Esophagus muscularis mucosa (tissue), 4 donors: ENCODE results near the gene ZC3H14. TPM values are rescaled to one million over a fixed set of nuclear protein-coding genes. Genes with fewer than 3 reads are reported as not detected.

Experiments
- DNase-seq: peaks from one replicate; pipeline ENCODE4 v3.0.0-alpha.2; 2017; ENCODE audit errors: extremely low spot score
- H3K27ac ChIP-seq, 4 donors: fragments of 200-600 bp; sonication (generic); replicated peaks in 1 of 4; 1 replicate in 3 of 4; 2 replicates in 1 of 4; pipeline ENCODE4 v1.5.1; 2016 to 2019; ENCODE audit warnings: mild to moderate bottlenecking in 1 of 4
- H3K27me3 ChIP-seq, 4 donors: fragments of 200-600 bp; sonication (generic); one replicate each; pipeline versions ENCODE4 v1.5.1 to v1.6.0; 2016 to 2019
- H3K36me3 ChIP-seq, 4 donors: fragments of 200-600 bp; sonication (generic); one replicate each; pipeline ENCODE4 v1.5.1; 2016 to 2019
- H3K4me1 ChIP-seq, 4 donors: fragments of 200-600 bp; sonication (generic); one replicate each; pipeline ENCODE4 v1.5.1; 2016 to 2019
- H3K4me3 ChIP-seq, 4 donors: fragments of 200-600 bp; sonication (generic); 1 replicate in 2 of 4; 2 replicates in 2 of 4; pipeline ENCODE4 v1.5.1; 2016 to 2019; ENCODE audit warnings: mild to moderate bottlenecking in 4 of 4, moderate library complexity in 1 of 4
- H3K9me3 ChIP-seq, 4 donors: fragments of 200-600 bp; sonication (generic); 1 replicate in 3 of 4; 2 replicates in 1 of 4; pipeline ENCODE4 v1.5.1; 2016 to 2019
- EP300 ChIP-seq: sonication (generic); formaldehyde crosslinking; IDR thresholded peaks from one replicate; pipeline ENCODE4 v1.6.1; 2017; ENCODE audit warnings: antibody characterized with exemption
- POLR2A ChIP-seq: fragments of 450-650 bp; IDR thresholded peaks from one replicate; pipeline ENCODE4 v1.6.1; 2017; ENCODE audit warnings: antibody characterized with exemption, moderate library complexity, mild to moderate bottlenecking, low read depth
- POLR2AphosphoS5 ChIP-seq, 2 donors: sonication (generic); formaldehyde crosslinking; IDR thresholded peaks; one replicate each; pipeline ENCODE4 v1.6.1; 2017; ENCODE audit warnings: antibody characterized with exemption in 2 of 2
- WGBS: methylation state at CpG from one replicate; pipeline ENCODE4 v1.1.5; 2018; 5-methylcytosine and 5-hydroxymethylcytosine counted together
- intact Hi-C: fragments of 100-400 bp; cut with DNase I; formaldehyde crosslinking; loops from one replicate; pipeline ENCODE4 v1.15.1; 2023
- total RNA-seq, 4 donors: library from RNA; depleted of rRNA; stranded (reverse); fragments of >200 nt; gene quantifications; one replicate each; pipeline versions ENCODE4 v1.1.0 to v1.2.1, GENCODE V29; 2016
- TF ChIP-seq, protein P1 (sequence below), 3 experiments: fragments of 200-600 bp in 2 of 3; fragments of 450-650 bp in 1 of 3; sonication (generic) in 2 of 3; IDR thresholded peaks; one replicate each; pipeline ENCODE4 v1.5.1; 2017 to 2019; ENCODE audit warnings: antibody characterized with exemption in 3 of 3, mild to moderate bottlenecking in 2 of 3, moderate library complexity in 1 of 3

ZC3H14 gene, protein sequence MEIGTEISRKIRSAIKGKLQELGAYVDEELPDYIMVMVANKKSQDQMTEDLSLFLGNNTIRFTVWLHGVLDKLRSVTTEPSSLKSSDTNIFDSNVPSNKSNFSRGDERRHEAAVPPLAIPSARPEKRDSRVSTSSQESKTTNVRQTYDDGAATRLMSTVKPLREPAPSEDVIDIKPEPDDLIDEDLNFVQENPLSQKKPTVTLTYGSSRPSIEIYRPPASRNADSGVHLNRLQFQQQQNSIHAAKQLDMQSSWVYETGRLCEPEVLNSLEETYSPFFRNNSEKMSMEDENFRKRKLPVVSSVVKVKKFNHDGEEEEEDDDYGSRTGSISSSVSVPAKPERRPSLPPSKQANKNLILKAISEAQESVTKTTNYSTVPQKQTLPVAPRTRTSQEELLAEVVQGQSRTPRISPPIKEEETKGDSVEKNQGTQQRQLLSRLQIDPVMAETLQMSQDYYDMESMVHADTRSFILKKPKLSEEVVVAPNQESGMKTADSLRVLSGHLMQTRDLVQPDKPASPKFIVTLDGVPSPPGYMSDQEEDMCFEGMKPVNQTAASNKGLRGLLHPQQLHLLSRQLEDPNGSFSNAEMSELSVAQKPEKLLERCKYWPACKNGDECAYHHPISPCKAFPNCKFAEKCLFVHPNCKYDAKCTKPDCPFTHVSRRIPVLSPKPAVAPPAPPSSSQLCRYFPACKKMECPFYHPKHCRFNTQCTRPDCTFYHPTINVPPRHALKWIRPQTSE
- total RNA-seq: 10 to 100 TPM; 48.6 to 60.0 (median 58.5) TPM

DNA sequence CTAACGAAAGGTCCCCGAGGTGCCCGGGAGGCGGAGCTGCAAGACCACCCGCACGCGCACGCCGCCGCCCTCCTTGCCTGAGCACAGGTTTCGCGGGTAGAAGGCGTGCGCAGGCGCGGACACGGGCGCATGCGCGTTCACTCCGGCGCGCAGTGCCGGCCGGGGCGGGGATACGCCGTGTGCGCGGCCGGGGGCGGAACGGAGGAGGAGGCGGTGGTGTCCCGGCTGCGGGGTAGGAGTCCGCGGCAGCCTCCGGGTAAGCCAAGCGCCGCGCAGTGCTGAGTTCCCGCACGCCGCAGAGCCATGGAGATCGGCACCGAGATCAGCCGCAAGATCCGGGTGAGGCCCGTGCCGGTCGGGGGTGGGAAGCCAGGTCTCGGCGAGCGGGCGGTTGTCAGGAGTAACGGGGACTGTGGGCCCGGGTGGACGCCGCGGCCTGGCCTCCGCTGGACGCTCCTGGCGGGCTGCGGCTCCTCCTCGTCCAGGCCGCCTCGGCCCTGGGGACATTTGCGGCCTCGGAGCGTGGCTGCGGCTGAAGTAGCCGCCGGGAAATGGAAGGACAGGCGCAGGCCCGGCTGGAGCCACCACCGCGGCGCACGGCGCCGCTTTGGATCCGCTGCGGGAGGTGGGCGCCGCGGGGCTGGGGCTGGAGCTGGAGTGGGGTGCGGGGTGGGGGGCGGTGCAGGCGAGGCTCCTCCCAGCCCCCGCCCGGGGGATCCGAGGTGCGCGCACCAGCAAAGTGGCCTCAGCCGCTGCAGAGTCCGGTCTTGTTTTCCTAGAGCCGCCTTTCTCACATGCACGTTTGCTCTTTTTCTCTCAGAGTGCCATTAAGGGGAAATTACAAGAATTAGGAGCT, at the start of gene ZC3H14:
TSS of gene ZC3H14 (plus strand) at position 207 of the 856 bp plus-strand sequence. CDS start at position 304, 97 bp downstream.
- peak within 1 kb of the TSS; percentile 70 to 100 (median 80) for H3K4me3 ChIP-seq
- peak; percentile 92 for DNase-seq
- TF ChIP-seq POLR2AphosphoS5 (IDR thresholded peaks at IDR 0.05) (peak; percentile 86 to 92), EP300 (no peak)
- TF ChIP-seq, protein P1, sequence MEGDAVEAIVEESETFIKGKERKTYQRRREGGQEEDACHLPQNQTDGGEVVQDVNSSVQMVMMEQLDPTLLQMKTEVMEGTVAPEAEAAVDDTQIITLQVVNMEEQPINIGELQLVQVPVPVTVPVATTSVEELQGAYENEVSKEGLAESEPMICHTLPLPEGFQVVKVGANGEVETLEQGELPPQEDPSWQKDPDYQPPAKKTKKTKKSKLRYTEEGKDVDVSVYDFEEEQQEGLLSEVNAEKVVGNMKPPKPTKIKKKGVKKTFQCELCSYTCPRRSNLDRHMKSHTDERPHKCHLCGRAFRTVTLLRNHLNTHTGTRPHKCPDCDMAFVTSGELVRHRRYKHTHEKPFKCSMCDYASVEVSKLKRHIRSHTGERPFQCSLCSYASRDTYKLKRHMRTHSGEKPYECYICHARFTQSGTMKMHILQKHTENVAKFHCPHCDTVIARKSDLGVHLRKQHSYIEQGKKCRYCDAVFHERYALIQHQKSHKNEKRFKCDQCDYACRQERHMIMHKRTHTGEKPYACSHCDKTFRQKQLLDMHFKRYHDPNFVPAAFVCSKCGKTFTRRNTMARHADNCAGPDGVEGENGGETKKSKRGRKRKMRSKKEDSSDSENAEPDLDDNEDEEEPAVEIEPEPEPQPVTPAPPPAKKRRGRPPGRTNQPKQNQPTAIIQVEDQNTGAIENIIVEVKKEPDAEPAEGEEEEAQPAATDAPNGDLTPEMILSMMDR (IDR thresholded peaks at IDR 0.05): peak in 1 of 3 experiments; percentile 19
- peak within 1 kb of the TSS; percentile 90 to 97 (median 93) for H3K27ac ChIP-seq
- intact Hi-C loops: loop anchor here (5.0 kb wide), 1 partner anchor 71 kb away; no protein-coding TSS in a partner anchor
- H3K27me3 ChIP-seq: no peaks in the 10 kb centered on the region
- H3K9me3 ChIP-seq: no peaks in the 10 kb centered on the region
- WGBS: under 1% methylated on average over 24 of the region's 99 CpGs
- H3K4me1 ChIP-seq: peaks cover 21 to 37% (median 33%) of the 10 kb centered on the region in 4 donors
- H3K36me3 ChIP-seq: peaks cover 1 to 5% (median 3%) of the 10 kb centered on the region in 4 donors

DNA sequence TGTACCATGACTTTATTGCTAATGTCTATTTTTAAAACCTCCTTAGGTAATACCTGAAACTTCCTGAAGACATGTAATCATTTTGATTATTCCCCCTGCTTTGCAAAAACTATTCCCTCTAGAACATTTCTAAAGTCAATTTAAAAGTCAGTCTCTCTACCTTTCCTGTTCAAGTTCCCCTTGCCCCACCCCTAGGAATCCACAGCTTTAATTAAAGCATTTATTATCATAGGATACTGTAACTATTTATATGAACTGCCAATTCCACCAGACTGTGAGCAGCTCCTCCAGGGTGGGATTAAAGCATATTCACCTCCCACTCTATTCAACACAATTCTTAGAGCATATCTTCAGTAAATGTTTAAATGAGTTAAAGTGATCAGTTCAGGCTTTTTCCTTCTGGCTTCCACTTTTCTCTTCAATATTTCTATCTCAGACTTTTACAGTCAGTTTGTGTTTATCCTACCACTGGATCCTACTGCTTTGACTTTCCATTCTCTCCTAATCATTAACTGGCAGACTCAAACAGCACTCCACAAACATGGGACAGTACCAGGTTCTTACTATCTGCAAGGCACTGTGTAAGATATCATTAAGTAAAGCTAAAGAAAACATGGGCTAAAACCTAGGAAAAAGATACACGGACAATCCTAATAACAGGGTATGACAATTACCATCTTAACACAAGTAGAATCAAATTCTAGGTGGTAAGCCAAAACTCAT, 47.2 kb upstream of the ZC3H14 start:
- 88% methylated on average over 1 of the region's 1 CpG for WGBS
- no peak for DNase-seq
- no peaks in the 10 kb centered on the region for H3K27me3 ChIP-seq
- H3K36me3 ChIP-seq: peaks cover 0 to 30% (median 16%) of the 10 kb centered on the region in 4 donors
- intact Hi-C loops: no loop called here
- no peak overlapping the region for H3K4me3 ChIP-seq
- TF ChIP-seq POLR2AphosphoS5 (IDR thresholded peaks at IDR 0.05): no peak
- TF ChIP-seq EP300: no peak
- TF ChIP-seq POLR2A: no peak
- TF ChIP-seq, protein P1 (IDR thresholded peaks at IDR 0.05): no peak
- peaks cover 0 to 13% (median 9%) of the 10 kb centered on the region in 4 donors for H3K4me1 ChIP-seq
- no peaks in the 10 kb centered on the region for H3K9me3 ChIP-seq
- no peak overlapping the region for H3K27ac ChIP-seq

DNA sequence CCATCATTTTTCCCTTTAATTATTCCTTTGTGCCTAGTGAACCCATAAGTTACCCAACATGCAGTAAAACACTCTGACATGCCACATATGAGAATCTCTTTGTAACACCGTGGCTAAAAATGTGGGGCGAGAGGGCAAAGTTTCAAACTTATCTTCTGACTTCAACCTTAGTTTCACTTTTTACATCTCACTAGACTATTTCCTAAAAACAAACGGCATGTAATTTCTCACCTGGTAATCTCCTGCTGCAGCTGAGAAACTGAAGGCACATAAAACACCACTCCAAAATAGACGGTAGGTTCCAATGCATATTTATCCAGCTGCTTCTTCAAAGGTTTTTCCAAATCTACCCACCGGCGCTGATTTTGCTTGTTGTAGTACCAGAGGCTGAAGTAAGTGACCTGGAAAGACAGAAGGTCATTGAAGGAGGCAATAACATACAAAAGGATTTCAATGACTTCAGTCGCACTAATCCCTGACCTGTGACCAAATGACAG, 45.9 kb upstream of the ZC3H14 start:
- Histone ChIP-seq H3K9me3 (no peaks in the 10 kb centered on the region), H3K4me3 (no peak overlapping the region), H3K27ac (no peak overlapping the region), H3K27me3 (no peaks in the 10 kb centered on the region), H3K36me3 (peaks cover 0 to 30% (median 16%) of the 10 kb centered on the region in 4 donors), H3K4me1 (peaks cover under 1 to 13% (median 10%) of the 10 kb centered on the region in 4 donors)
- TF ChIP-seq POLR2A: no peak
- no peak for TF ChIP-seq EP300
- TF ChIP-seq, protein P1 (IDR thresholded peaks at IDR 0.05): no peak
- TF ChIP-seq POLR2AphosphoS5 (IDR thresholded peaks at IDR 0.05): no peak
- intact Hi-C loops: no loop called here
- 84% methylated on average over 7 of the region's 7 CpGs for WGBS
- no peak for DNase-seq
